Effector memory CD8-positive, alpha-beta T cell (primary cell): Measurements from ENCODE around the gene UPK3B.
"Not testable (repeated sequence)": the region's sequence is repeated elsewhere in the genome, so short reads cannot be mapped to it uniquely, and the experiment has no call there.

Source experiments
- ATAC-seq: fragments of 150-1000 bp; cut with Tn5 transposase; replicated peaks from 2 replicates; pipeline ENCODE4 v1.10.0; 2021; ENCODE audit warnings: mild to moderate bottlenecking, moderate library complexity
- DNase-seq, 3 experiments: peaks; one replicate each; pipeline ENCODE4 v3.0.0; 2021
- H3K27ac Mint-ChIP-seq, 2 donors: one replicate each; pipeline ENCODE4 v1.8.0; 2022; ENCODE audit warnings: mild to moderate bottlenecking in 2 of 2, mixed read lengths in 2 of 2, moderate library complexity in 2 of 2
- H3K27me3 Mint-ChIP-seq, 2 donors: one replicate each; pipeline ENCODE4 v1.8.0; 2022; ENCODE audit warnings: mixed read lengths in 2 of 2
- H3K36me3 Mint-ChIP-seq: one replicate; pipeline ENCODE4 v1.8.0; 2022; ENCODE audit warnings: mild to moderate bottlenecking, moderate library complexity, mixed read lengths; ENCODE audit not compliant: insufficient read depth
- H3K4me1 Mint-ChIP-seq, 2 donors: one replicate each; pipeline ENCODE4 v1.8.0; 2022; ENCODE audit warnings: low read depth in 2 of 2, mixed read lengths in 2 of 2
- H3K4me3 Mint-ChIP-seq, 2 donors: one replicate each; pipeline ENCODE4 v1.8.0; 2022; ENCODE audit warnings: mild to moderate bottlenecking in 2 of 2, mixed read lengths in 2 of 2, moderate library complexity in 2 of 2
- H3K9me3 Mint-ChIP-seq, 2 donors: one replicate each; pipeline ENCODE4 v1.8.0; 2022; ENCODE audit warnings: mixed read lengths in 2 of 2

UPK3B gene

DNA sequence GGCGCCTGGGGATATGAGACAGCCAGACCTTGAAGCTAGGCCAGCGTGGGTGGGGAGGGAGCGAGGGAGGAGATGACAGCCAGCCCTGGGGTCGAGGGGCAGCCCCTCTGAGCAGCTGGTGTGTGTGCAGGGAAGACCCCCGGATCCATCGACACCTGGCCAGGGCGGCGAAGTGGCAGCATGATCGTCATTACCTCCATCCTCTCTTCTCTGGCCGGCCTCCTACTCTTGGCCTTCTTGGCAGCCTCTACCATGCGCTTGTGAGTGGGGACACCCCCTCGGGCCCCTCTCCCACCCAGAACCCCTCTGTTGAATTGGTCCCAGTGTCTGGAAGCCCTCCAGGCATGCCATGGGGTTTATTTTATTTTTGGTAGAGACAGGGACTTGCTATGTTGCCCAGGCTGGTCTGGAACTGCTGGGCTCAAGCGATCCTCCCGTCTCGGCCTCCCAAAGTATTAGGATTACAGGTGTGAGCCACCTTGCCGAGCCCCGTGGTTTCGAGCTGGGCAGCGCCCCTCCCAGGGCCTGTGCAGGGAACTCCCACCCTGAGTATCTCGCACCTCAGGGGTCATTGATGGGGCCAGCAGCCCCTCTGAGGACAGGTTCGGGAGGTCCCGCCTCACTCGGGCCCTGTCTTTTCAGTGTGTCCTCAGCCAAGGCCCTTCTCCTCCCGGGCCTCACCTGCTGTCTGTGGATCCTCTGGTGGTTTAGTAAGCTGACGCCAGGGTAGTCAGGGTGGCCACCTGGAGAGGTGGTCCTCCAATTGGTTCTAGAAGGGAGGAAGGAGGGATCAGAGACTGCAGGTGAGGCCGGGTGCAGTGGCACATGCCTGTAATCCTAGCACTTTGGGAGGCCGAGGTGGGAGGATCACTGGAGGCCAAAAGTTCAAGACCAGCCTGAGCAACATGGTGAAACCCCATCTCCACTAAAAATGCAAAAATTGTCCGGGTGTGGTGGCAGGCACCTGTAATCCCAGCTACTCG lies 3.8 kb downstream of the UPK3B start:
- peaks cover 0 to 3% of the 10 kb centered on the region in 2 donors for H3K4me1 Mint-ChIP-seq
- ATAC-seq (no peak), DNase-seq (peak in 1 of 3 experiments; percentile 0)
- no peak overlapping the region for H3K4me3 Mint-ChIP-seq
- no peaks in the 10 kb centered on the region for H3K27me3 Mint-ChIP-seq
- no peaks in the 10 kb centered on the region for H3K36me3 Mint-ChIP-seq
- H3K27ac Mint-ChIP-seq: peak overlapping the region in 1 of 2 donors; percentile 28
- no peaks in the 10 kb centered on the region for H3K9me3 Mint-ChIP-seq

DNA sequence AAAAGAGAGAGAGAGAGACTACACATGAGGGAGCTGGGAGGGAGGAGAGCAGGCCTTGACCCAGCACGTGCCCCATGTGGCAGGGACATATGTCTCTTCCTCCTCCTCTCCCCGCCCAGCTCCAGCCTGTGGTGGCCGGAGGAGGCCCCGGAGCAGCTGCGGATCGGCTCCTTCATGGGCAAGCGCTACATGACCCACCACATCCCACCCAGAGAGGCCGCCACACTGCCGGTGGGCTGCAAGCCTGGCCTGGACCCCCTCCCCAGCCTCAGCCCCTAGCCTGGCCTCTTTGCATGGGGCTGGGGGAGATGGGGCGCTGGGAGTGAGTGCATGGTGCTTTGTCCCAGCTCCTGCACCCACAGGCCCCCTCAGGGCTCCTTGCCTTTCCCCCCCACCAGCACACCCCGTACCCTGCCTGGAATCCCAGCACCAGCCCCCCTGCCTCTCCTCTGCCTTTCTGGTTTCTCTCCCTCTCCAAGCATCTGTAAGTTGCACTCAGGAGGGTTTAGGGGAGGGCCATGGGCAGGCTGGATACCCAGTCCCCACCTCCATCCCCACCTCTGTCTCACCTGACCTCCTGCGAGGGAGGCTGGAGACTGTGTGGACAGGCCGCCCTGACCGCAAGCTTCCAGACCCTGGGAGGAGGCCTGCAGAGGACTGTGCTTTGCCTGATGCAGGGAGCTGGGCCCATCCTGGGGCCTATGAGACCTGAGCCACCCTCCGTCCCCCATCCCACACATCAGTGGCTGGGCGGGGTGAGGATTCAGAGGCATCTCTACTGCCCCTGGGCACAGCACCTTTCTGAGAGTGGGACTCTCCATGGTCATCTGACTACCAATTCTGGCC lies 4.8 kb downstream of the UPK3B start:
- H3K9me3 Mint-ChIP-seq: no peaks in the 10 kb centered on the region
- peak overlapping the region in 1 of 2 donors; percentile 28 for H3K27ac Mint-ChIP-seq
- ATAC-seq (no peak), DNase-seq (no peak)
- no peaks in the 10 kb centered on the region for H3K4me1 Mint-ChIP-seq
- no peaks in the 10 kb centered on the region for H3K36me3 Mint-ChIP-seq
- no peaks in the 10 kb centered on the region for H3K27me3 Mint-ChIP-seq
- no peak overlapping the region for H3K4me3 Mint-ChIP-seq

DNA sequence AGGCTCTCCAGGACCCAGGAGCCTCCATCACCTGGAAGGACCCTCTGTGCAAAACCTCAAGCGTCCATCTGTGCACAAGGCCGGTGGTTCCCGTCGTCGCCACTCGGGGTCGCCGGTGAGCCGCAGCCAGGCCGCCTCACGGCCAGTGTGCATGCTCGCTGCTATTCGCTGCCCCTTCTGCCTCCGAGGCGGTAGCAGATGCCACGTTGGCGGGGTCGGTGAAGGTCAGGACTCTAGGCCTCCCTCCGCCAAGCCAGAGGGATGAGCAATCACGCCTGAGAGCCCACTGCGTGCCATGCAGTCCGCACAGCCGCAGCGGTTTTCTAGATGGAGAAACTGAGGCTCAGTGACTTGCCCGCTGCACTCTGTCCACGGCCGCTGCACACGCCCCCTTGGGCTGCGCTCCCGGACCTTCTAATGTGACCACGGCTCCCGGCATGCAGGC lies 5.7 kb downstream of the UPK3B start:
- no peaks in the 10 kb centered on the region for H3K27me3 Mint-ChIP-seq
- DNase-seq (peak in 1 of 3 experiments; percentile 36), ATAC-seq (peak; percentile 63)
- no peak overlapping the region for H3K27ac Mint-ChIP-seq
- no peaks in the 10 kb centered on the region for H3K4me1 Mint-ChIP-seq
- H3K9me3 Mint-ChIP-seq: no peaks in the 10 kb centered on the region
- no peaks in the 10 kb centered on the region for H3K36me3 Mint-ChIP-seq
- H3K4me3 Mint-ChIP-seq: no peak overlapping the region

DNA sequence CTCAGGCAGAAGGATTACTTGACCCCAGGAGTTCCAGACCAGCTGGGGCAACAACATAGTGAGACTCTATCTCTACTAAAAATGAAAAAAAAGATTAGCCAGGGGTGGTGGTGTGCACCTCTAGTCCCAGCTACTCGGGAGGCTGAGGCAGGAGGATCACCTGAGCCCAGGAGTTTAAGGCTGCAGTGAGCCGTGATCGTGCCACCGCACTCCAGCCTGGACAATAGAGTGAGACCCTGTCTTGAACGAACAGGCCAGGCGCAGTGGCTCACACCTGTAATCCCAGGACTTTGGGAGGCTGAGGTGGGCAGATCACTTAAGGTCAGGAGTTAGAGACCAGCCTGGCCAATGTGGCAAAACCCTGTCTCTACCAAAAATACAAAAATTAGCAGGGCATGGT lies 6.6 kb downstream of the UPK3B start:
- DNase-seq, H3K4me3 Mint-ChIP-seq, H3K36me3 Mint-ChIP-seq, H3K27me3 Mint-ChIP-seq, H3K9me3 Mint-ChIP-seq, H3K4me1 Mint-ChIP-seq, ATAC-seq, H3K27ac Mint-ChIP-seq: not testable (repeated sequence)

DNA sequence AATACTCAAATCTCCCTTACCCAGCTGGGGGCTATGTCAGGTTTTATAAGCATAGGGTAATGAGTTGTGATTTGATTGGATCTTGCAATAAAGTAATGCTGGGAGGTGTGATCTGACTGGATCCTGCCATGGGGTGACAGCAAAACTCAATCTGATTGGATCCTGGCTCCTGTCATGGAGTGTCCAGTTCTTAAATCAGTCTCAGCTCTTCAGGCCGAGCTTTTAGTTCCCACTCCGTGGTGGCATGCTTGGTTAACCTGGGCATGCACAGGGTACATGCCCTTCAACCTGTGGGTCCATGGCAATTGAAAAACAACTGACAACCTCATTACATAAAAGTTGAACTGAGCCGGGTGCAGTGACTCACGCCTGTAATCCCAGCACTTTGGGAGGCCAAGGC lies 15.8 kb downstream of the UPK3B start:
- H3K27me3 Mint-ChIP-seq, DNase-seq, H3K9me3 Mint-ChIP-seq, H3K4me3 Mint-ChIP-seq, ATAC-seq, H3K27ac Mint-ChIP-seq, H3K36me3 Mint-ChIP-seq, H3K4me1 Mint-ChIP-seq: not testable (repeated sequence)

DNA sequence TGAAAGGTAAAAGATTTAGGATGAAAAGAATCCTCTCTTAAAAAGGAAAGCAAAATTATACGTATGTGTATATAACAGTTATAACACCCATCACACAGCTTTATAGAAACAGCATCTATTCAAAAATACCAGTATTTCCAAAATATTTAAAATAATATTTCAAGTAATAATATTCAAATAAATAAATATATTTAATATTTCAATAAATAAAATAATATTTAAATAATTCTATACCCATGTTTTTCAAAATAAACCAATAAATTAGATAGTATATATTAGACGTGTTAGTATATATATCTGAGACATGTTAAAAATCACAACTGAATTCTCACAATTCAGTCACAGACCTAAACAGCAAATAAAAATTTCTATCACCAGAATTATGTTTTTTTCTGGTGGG lies 21.3 kb downstream of the UPK3B start:
- not testable (repeated sequence) for H3K27me3 Mint-ChIP-seq, DNase-seq, H3K4me1 Mint-ChIP-seq, H3K9me3 Mint-ChIP-seq, H3K27ac Mint-ChIP-seq, ATAC-seq, H3K4me3 Mint-ChIP-seq, H3K36me3 Mint-ChIP-seq

DNA sequence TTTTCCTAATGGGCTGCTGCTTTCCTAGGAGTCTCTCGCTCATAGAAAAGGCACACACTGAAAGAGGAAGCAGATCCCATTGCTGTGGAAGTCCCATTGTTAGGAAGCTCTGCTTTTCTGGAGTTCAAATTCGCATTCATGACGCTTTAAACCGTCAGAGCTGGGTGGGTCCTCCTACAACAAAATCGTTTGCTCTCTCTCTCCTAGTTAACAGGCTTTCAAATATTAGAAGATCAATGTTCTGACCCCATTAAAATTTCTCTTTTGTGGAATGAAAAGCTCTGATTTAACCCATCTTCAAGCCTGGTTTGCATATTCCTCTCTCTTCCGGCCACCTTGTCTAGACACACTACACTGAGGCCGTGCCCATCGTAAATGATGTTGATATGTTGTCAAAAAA lies 32.8 kb downstream of the UPK3B start, which contains the start of gene SPDYE16:
Gene SPDYE16, minus strand, starts transcription at position 101 of the 400 bp plus-strand sequence. CDS start 1,838 bp downstream, outside the sequence.
- not testable (repeated sequence) for H3K4me1 Mint-ChIP-seq, H3K27me3 Mint-ChIP-seq, H3K36me3 Mint-ChIP-seq, DNase-seq, ATAC-seq, H3K4me3 Mint-ChIP-seq, H3K9me3 Mint-ChIP-seq, H3K27ac Mint-ChIP-seq

DNA sequence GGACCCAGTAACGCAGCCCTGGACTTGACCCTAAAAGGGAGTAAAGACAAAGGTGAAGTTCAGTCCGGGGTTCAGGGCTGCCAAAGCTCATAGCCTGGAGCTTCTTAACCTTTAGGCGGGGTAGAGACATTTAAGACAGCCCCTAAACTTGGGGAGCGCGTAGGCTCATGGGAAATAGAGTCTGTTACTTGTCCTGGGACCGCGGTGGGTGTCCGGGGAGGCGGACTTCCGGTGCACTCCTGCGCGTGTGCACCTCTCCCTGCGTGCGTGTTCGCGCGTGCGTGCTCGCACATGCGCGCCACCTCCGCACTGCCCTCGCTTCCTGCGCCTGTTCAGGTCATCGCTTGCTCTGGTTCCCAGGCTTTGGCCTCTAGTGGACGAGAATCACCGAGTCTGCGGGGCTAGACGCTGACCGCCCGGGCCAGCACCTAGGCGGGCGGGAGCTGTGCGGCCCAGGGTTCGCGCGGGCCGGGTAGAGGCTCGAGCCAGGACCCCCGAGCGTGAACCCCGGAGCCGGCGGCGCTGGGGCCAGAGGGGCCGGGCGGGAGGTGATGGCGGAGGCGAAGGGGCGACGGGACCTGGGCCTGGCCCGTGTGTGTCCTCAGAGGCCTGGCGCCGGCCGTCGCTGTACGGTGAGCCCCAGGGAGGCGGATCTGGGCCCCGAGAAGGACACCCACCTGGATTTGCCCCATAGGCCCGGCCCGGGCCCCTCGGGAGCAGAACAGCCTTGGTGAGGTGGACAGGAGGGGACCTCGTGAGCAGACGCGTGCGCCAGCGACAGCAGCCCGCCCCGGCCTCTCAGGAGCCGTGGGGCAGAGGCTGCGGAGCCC lies 38.9 kb downstream of the UPK3B start:
- not testable (repeated sequence) for H3K36me3 Mint-ChIP-seq, H3K9me3 Mint-ChIP-seq, H3K27me3 Mint-ChIP-seq
- Mint-ChIP-seq H3K4me3 (peak overlapping the region; percentile 90 to 91), H3K27ac (peak overlapping the region; percentile 87 to 93), H3K4me1 (peaks cover 14 to 18% of the 10 kb centered on the region in 2 donors)
- peak; percentile 97 for ATAC-seq
- peak; percentile 67 to 70 (median 68) for DNase-seq

DNA sequence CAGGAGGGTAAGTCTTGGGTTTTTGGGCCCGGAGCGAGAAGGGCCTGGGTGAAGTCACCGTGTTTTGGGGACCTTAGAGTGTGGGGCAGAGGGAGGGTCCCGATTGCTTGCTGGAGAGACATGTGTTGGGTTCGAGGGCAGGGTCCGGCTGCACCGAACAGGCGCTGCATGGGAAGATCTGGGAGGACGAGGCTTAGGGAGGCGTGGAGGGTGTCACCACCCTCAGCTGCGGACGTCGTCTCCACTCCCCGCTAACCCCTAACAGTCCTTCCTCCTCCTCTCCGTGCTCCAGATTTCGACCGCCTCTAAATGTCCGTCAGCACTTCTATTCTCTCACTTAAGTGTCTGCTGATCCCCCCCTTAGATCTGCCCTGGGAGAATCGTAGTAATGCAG lies 39.5 kb downstream of the UPK3B start:
- ATAC-seq, H3K36me3 Mint-ChIP-seq, H3K9me3 Mint-ChIP-seq, H3K27me3 Mint-ChIP-seq, DNase-seq: not testable (repeated sequence)
- H3K4me1 Mint-ChIP-seq: peaks cover 17 to 19% of the 10 kb centered on the region in 2 donors
- peak overlapping the region; percentile 90 to 91 for H3K4me3 Mint-ChIP-seq
- H3K27ac Mint-ChIP-seq: peak overlapping the region; percentile 87 to 93

DNA sequence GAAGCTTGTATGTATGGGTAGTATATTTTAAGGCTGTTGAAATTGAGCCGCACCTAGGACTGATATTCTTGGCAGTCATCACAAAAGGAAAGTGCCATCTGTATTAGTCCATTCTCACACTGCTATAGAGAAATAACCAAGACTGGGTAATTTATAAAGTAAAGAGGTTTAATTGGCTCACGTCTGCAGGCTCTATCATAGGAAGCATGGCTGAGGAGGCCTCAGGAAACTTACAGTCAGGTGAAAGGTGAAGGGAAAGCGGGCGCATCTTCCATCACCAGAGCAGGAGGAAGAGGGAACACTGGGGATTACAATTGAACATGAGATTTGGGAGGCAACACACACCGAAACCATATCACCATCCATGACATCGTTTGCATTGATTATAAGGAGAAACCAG lies 41.6 kb downstream of the UPK3B start:
- not testable (repeated sequence) for H3K9me3 Mint-ChIP-seq, H3K4me3 Mint-ChIP-seq, H3K27me3 Mint-ChIP-seq, H3K27ac Mint-ChIP-seq, DNase-seq, ATAC-seq
- Mint-ChIP-seq H3K36me3 (peaks cover 10% of the 10 kb centered on the region), H3K4me1 (peaks cover 22 to 24% of the 10 kb centered on the region in 2 donors)

DNA sequence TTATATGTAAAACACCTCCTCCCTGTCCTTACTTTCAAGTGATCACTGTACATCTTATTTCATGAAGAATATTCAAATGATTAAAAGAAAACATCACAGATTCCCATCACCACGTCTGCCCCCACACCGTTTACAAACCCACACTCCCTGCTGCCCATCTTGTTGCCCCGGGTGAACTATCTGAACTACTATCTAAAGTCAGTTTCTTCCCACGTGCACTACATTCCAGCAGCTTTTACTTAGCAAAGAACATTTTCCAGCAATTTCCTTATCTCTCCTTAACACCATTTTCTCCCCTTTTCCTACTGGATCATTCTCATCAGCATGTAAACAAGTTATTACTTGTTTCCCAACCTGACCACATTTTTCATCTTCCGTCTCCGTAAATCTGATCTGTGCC lies 49.3 kb downstream of the UPK3B start:
- not testable (repeated sequence) for H3K9me3 Mint-ChIP-seq, H3K4me3 Mint-ChIP-seq, H3K27me3 Mint-ChIP-seq, ATAC-seq, DNase-seq
- Mint-ChIP-seq H3K4me1 (peaks cover 33 to 38% of the 10 kb centered on the region in 2 donors), H3K36me3 (peaks cover 15% of the 10 kb centered on the region), H3K27ac (peak overlapping the region in 1 of 2 donors; percentile 7)

DNA sequence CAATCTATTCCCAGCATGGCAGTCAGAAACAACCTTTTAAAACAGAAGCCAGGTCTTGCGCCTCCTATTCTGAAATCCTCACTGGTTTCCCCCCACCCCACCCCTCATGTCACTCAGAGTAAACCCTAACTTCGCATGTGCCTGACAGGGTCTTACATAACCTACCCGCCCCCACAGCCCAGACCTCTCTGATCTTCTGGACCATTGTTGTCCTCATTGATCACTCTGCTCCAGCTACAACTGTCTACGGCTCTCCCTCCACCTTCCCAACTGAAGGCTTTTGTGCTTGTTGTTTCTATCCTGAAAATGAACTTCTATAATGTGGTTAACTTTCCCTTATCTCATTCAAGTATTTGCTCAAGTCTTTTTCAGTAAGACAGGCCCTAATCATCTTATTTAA lies 49.8 kb downstream of the UPK3B start:
- ATAC-seq, DNase-seq, H3K9me3 Mint-ChIP-seq, H3K4me3 Mint-ChIP-seq, H3K27ac Mint-ChIP-seq, H3K27me3 Mint-ChIP-seq: not testable (repeated sequence)
- Mint-ChIP-seq H3K36me3 (peaks cover 10% of the 10 kb centered on the region), H3K4me1 (peaks cover 31 to 34% of the 10 kb centered on the region in 2 donors)

DNA sequence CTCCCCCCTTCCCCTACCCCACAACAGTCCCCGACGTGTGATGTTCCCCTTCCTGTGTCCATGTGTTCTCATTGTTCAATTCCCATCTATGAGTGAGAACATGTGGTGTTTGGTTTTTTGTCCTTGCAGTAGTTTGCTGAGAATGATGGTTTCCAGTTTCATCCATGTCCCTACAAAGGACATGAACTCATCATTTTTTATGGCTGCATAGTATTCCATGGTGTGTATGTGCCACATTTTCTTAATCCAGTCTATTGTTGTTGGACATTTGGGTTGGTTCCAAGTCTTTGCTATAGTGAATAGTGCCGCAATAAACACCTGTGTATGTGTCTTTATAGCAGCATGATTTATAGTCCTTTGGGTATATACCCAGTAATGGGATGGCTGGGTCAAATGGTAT lies 51.0 kb downstream of the UPK3B start:
- ATAC-seq, H3K36me3 Mint-ChIP-seq, H3K27ac Mint-ChIP-seq, DNase-seq, H3K9me3 Mint-ChIP-seq, H3K27me3 Mint-ChIP-seq, H3K4me3 Mint-ChIP-seq: not testable (repeated sequence)
- peaks cover 30 to 38% of the 10 kb centered on the region in 2 donors for H3K4me1 Mint-ChIP-seq
